Left lung (tissue), 10 donors: ENCODE data around the gene ZNF512. TPM values are rescaled to one million over a fixed set of nuclear protein-coding genes. Genes with fewer than 3 reads are reported as not detected.

Experiments
- ATAC-seq: fragments of 200-7000 bp; cut with Tn5 transposase; one replicate; pipeline ENCODE4 v1.9.1; 2020; ENCODE audit warnings: moderate library complexity
- DNase-seq, 4 donors: peaks; one replicate each; pipeline ENCODE4 v3.0.0-alpha.2; 2013 to 2020
- H3K27ac ChIP-seq, 2 donors: fragments of 200-600 bp; sonication (generic) in 1 of 2; one replicate each; pipeline versions ENCODE4 v1.5.0 to v1.8.0; 2020 to 2021
- H3K27me3 ChIP-seq, 2 donors: fragments of 200-600 bp; sonication (generic) in 1 of 2; one replicate each; pipeline versions ENCODE4 v1.5.0 to v1.8.0; 2020 to 2021
- H3K36me3 ChIP-seq, 2 donors: fragments of 200-600 bp; sonication (generic) in 1 of 2; one replicate each; pipeline versions ENCODE4 v1.5.0 to v1.8.0; 2020 to 2021
- H3K4me1 ChIP-seq, 2 donors: fragments of 200-600 bp; one replicate each; pipeline ENCODE4 v1.8.0; 2021
- H3K4me3 ChIP-seq, 2 donors: fragments of 200-600 bp; sonication (generic) in 1 of 2; one replicate each; pipeline versions ENCODE4 v1.5.0 to v1.8.0; 2020 to 2021; ENCODE audit warnings: mild to moderate bottlenecking in 1 of 2
- H3K9me3 ChIP-seq, 2 donors: fragments of 200-600 bp; sonication (generic) in 1 of 2; one replicate each; pipeline versions ENCODE4 v1.5.0 to v1.8.0; 2020 to 2021
- intact Hi-C, 2 donors: fragments of 100-400 bp; cut with DNase I; formaldehyde crosslinking; loops; one replicate each; pipeline versions ENCODE4 v1.11.2 to v1.14.2; 2022
- polyA plus RNA-seq, 6 donors: library from polyadenylated mRNA; unstranded; fragments of 120-200 nt; gene quantifications; one replicate each; pipeline ENCODE4 v1.2.1, GENCODE V29; 2013; ENCODE audit not compliant: insufficient read length in 6 of 6
- total RNA-seq, 2 donors: library from RNA; stranded (reverse); fragmentation: NEBNext Ultra II Directional; extraction: Animal tissue kit (Norgen Biotek cat#: 25700); gene quantifications; one replicate each; pipeline ENCODE4 v1.2.1, GENCODE V29; 2021
- TF ChIP-seq, protein P1 (sequence below), 2 donors: fragments of 200-600 bp; sonication (generic) in 1 of 2; IDR thresholded peaks; one replicate each; pipeline versions ENCODE4 v1.5.0 to v1.8.0; 2021; ENCODE audit warnings: antibody characterized with exemption in 2 of 2
- donor health status: DM: no; HTN: yes; CAD: no.
- donor health status: DM: no; HTN: no; CAD: no.

ZNF512 gene
- total and polyA plus RNA-seq, 8 donors, result 29.3 to 93.5 (median 80.3) TPM

DNA sequence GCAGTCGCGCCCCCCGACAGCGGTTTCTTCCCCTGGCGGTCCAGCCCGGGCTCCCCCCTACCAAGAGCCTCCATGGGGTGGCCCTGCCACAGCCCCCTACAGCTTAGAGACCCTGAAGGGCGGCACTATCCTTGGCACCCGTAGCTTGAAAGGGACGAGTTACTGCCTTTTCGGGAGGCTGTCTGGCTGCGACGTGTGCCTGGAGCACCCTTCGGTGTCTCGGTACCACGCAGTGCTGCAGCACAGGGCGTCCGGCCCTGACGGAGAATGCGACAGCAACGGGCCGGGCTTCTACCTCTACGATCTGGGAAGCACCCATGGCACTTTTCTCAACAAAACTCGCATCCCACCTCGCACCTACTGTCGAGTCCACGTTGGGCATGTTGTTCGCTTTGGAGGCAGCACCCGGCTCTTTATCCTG is 81.3 kb downstream of the ZNF512 start:
- DNase-seq, result peak in 1 of 4 donors; percentile 71

DNA sequence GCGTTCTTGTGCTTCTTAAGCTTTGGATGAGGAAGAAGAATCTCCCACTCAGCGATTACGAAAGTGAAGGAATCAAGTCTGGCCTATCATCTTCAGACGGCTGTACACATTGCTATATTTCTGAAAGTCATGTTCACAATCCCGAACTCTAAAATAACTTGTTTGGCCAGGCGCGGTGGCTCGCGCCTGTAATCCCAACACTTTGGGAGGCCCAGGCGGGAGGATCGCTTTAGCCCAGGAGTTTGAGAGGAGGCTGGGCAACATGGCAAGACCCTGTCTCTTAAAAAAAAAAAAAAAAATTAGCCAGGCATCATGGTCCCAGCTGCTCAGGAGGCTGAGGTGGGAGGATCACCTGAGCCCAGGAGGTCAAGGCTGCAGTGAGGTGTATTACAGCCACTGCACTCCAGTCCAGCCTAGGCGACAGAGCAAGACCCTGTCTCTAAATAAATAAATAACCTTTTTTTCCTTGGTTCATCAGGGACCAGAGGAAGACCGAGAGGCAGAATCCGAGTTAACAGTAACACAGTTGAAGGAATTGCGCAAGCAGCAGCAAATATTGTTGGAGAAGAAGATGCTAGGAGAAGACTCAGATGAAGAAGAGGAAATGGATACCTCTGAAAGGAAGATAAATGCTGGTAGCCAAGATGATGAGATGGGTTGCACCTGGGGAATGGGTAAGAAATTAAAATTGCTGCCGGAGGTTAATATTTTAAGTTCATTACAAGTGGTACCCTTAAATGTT is 82.0 kb downstream of the ZNF512 start:
- intact Hi-C loops, result no loop called here
- peaks cover 8 to 55% of the 10 kb centered on the region in 2 donors for H3K36me3 ChIP-seq
- TF ChIP-seq, protein P1, sequence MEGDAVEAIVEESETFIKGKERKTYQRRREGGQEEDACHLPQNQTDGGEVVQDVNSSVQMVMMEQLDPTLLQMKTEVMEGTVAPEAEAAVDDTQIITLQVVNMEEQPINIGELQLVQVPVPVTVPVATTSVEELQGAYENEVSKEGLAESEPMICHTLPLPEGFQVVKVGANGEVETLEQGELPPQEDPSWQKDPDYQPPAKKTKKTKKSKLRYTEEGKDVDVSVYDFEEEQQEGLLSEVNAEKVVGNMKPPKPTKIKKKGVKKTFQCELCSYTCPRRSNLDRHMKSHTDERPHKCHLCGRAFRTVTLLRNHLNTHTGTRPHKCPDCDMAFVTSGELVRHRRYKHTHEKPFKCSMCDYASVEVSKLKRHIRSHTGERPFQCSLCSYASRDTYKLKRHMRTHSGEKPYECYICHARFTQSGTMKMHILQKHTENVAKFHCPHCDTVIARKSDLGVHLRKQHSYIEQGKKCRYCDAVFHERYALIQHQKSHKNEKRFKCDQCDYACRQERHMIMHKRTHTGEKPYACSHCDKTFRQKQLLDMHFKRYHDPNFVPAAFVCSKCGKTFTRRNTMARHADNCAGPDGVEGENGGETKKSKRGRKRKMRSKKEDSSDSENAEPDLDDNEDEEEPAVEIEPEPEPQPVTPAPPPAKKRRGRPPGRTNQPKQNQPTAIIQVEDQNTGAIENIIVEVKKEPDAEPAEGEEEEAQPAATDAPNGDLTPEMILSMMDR (IDR thresholded peaks at IDR 0.05), result no peak
- H3K27me3 ChIP-seq, result no peaks in the 10 kb centered on the region
- peak overlapping the region; percentile 79 to 95 for H3K4me3 ChIP-seq
- no peak overlapping the region for H3K27ac ChIP-seq
- no peak for DNase-seq
- H3K4me1 ChIP-seq, result peaks cover 13 to 55% of the 10 kb centered on the region in 2 donors
- no peak for ATAC-seq
- no peaks in the 10 kb centered on the region for H3K9me3 ChIP-seq

More for the DNA sequence above, 81.3 kb downstream of the ZNF512 start:
- Histone ChIP-seq H3K27ac (peak overlapping the region; percentile 83 to 95), H3K36me3 (peaks cover 8 to 55% of the 10 kb centered on the region in 2 donors), H3K9me3 (no peaks in the 10 kb centered on the region), H3K4me3 (peak overlapping the region; percentile 79 to 95), H3K27me3 (no peaks in the 10 kb centered on the region), H3K4me1 (peaks cover 13 to 58% of the 10 kb centered on the region in 2 donors)
- intact Hi-C loops, result no loop called here
- peak; percentile 6 for ATAC-seq
- TF ChIP-seq, protein P1 (IDR thresholded peaks at IDR 0.05), result no peak

DNA sequence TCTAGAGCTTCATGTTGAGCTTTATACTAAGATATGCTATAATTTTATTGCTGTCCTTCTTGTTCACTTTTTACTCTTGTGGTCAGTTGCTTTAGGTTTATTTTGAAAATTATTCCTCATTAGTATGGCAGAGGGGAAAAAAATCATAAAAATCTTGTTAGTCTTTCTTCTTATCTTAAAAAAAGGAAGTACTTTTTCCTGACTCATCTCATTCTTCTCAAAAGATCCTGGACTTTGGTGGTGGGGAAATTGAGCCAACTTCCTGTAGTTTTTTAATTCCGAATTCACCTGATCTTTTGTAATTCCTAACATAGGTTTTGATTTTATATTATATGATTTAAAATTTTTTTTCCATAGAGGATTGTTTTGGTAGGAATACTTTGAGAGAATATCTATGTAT is 84.6 kb downstream of the ZNF512 start:
- no peak overlapping the region for H3K4me3 ChIP-seq
- no peak for ATAC-seq
- H3K4me1 ChIP-seq, result peaks cover 9 to 44% of the 10 kb centered on the region in 2 donors
- no peak for DNase-seq
- peaks cover 0 to 60% of the 10 kb centered on the region in 2 donors for H3K36me3 ChIP-seq
- no peaks in the 10 kb centered on the region for H3K9me3 ChIP-seq
- intact Hi-C loops, result no loop called here
- H3K27ac ChIP-seq, result peak overlapping the region in 1 of 2 donors; percentile 76
- H3K27me3 ChIP-seq, result no peaks in the 10 kb centered on the region
- TF ChIP-seq, protein P1 (IDR thresholded peaks at IDR 0.05), result no peak

DNA sequence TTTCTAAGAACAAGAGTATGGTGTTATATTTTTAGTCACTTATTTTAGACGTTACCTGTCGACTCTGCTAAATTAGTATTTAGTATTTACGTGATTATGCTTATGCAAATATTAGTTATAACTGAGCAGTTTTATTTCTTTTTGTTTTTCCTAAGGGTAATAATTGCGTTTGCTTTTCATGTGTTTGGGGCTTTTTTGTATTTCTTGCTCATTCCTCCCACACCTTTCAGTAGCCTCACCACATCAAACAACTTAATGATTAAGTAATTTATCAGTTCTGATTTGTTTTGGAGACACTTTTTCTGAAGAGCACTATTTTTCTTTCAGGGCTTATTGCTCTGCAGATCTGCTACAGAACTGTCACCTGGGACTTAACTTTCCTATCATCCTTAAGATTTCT is 88.4 kb downstream of the ZNF512 start:
- no peak for ATAC-seq

More for the DNA sequence above, 88.4 kb downstream of the ZNF512 start:
- Histone ChIP-seq H3K27ac (no peak overlapping the region), H3K27me3 (no peaks in the 10 kb centered on the region), H3K4me3 (no peak overlapping the region), H3K9me3 (no peaks in the 10 kb centered on the region), H3K36me3 (peaks cover 0 to 93% of the 10 kb centered on the region in 2 donors), H3K4me1 (peaks cover 0 to 20% of the 10 kb centered on the region in 2 donors)
- DNase-seq, result no peak
- intact Hi-C loops, result no loop called here
- TF ChIP-seq, protein P1 (IDR thresholded peaks at IDR 0.05), result no peak

Other genes starting within 250 kb of the ZNF512 start
- 10 to 100 TPM; 45.2 to 54.5 TPM for gene GTF3C2, start 226.3 kb upstream of the ZNF512 start, total RNA-seq
- gene GTF3C2, start 226.3 kb upstream of the ZNF512 start, polyA plus RNA-seq, result 10 to 100 TPM; 63.3 to 71.7 (median 68.1) TPM
- 10 to 100 TPM; 30.7 to 36.9 TPM for gene EIF2B4, start 212.7 kb upstream of the ZNF512 start, total RNA-seq
- gene EIF2B4, start 212.7 kb upstream of the ZNF512 start, polyA plus RNA-seq, result 10 to 100 TPM; 50.3 to 61.4 (median 53.4) TPM
- 100 to 1,000 TPM in 1 of 2 donors, 10 to 100 TPM in 1; 91.0 to 121 TPM for gene SNX17, start 212.4 kb upstream of the ZNF512 start, total RNA-seq
- 100 to 1,000 TPM in 3 of 6 donors, 10 to 100 TPM in 3; 93.1 to 113 (median 102) TPM for gene SNX17, start 212.4 kb upstream of the ZNF512 start, polyA plus RNA-seq
- 10 to 100 TPM; 16.4 to 17.2 TPM for gene ZNF513, start 202.3 kb upstream of the ZNF512 start, total RNA-seq
- 10 to 100 TPM; 12.8 to 18.8 (median 15.8) TPM for gene ZNF513, start 202.3 kb upstream of the ZNF512 start, polyA plus RNA-seq
- gene PPM1G, start 173.5 kb upstream of the ZNF512 start, total RNA-seq, result 10 to 100 TPM; 55.5 to 66.5 TPM
- gene PPM1G, start 173.5 kb upstream of the ZNF512 start, polyA plus RNA-seq, result 10 to 100 TPM; 72.1 to 88.0 (median 81.1) TPM
- gene NRBP1, start 154.4 kb upstream of the ZNF512 start, total RNA-seq, result 10 to 100 TPM; 81.6 to 85.4 TPM
- gene NRBP1, start 154.4 kb upstream of the ZNF512 start, polyA plus RNA-seq, result 100 to 1,000 TPM; 119 to 137 (median 123) TPM
- gene KRTCAP3, start 140.7 kb upstream of the ZNF512 start, total RNA-seq, result 10 to 100 TPM; 34.0 to 45.6 TPM
- gene KRTCAP3, start 140.7 kb upstream of the ZNF512 start, polyA plus RNA-seq, result 10 to 100 TPM; 12.0 to 17.8 (median 14.7) TPM
- 10 to 100 TPM; 21.0 to 23.8 TPM for gene IFT172, start 93.3 kb upstream of the ZNF512 start, total RNA-seq
- gene IFT172, start 93.3 kb upstream of the ZNF512 start, polyA plus RNA-seq, result 10 to 100 TPM; 42.8 to 65.3 (median 55.6) TPM
- gene FNDC4, start 87.8 kb upstream of the ZNF512 start, total RNA-seq, result 1 to 10 TPM; 4.4 to 8.0 TPM
- 10 to 100 TPM; 12.3 to 16.6 (median 14.0) TPM for gene FNDC4, start 87.8 kb upstream of the ZNF512 start, polyA plus RNA-seq
- under 1 TPM in 1 of 2 donors, not detected in 1; 0.37 TPM for gene GCKR, start 86.2 kb upstream of the ZNF512 start, total RNA-seq
- 1 to 10 TPM in 4 of 6 donors, under 1 TPM in 2; 0.57 to 1.8 (median 1.3) TPM for gene GCKR, start 86.2 kb upstream of the ZNF512 start, polyA plus RNA-seq
- gene CCDC121, start 46.0 kb downstream of the ZNF512 start, total RNA-seq, result 1 to 10 TPM; 2.9 to 3.0 TPM
- gene CCDC121, start 46.0 kb downstream of the ZNF512 start, polyA plus RNA-seq, result 10 to 100 TPM; 11.7 to 13.2 (median 13.1) TPM
- 10 to 100 TPM; 24.2 to 25.0 TPM for gene GPN1, start 46.0 kb downstream of the ZNF512 start, total RNA-seq
- gene GPN1, start 46.0 kb downstream of the ZNF512 start, polyA plus RNA-seq, result 10 to 100 TPM; 53.0 to 61.7 (median 54.8) TPM
- 10 to 100 TPM; 30.8 to 32.2 TPM for gene SUPT7L, start 80.6 kb downstream of the ZNF512 start, total RNA-seq
- gene SUPT7L, start 80.6 kb downstream of the ZNF512 start, polyA plus RNA-seq, result 10 to 100 TPM; 51.6 to 62.5 (median 58.1) TPM
- gene SLC4A1AP, start 80.8 kb downstream of the ZNF512 start, total RNA-seq, result 10 to 100 TPM; 18.5 to 20.3 TPM
- 10 to 100 TPM; 32.3 to 40.1 (median 33.3) TPM for gene SLC4A1AP, start 80.8 kb downstream of the ZNF512 start, polyA plus RNA-seq
- 100 to 1,000 TPM in 1 of 2 donors, 10 to 100 TPM in 1; 75.2 to 110 TPM for gene MRPL33, start 188.7 kb downstream of the ZNF512 start, total RNA-seq
- 100 to 1,000 TPM in 3 of 6 donors, 10 to 100 TPM in 3; 94.1 to 113 (median 101) TPM for gene MRPL33, start 188.7 kb downstream of the ZNF512 start, polyA plus RNA-seq